Smooth muscle cell (in vitro differentiated cells): ENCODE measurements around the gene PTPN1. TPM values are rescaled to one million over a fixed set of nuclear protein-coding genes. Genes with fewer than 3 reads are reported as not detected.

ENCODE experiments used
- DNase-seq: peaks from one replicate; lab custom pipeline; 2025; ENCODE audit not compliant: unreplicated experiment; lab: John Stamatoyannopoulos, UW
- H2AFZ ChIP-seq: fragments of 200-600 bp; sonication (generic); 2 replicates; pipeline ENCODE4 v1.6.0; 2016; ENCODE audit warnings: antibody characterized with exemption, low read depth, mild to moderate bottlenecking
- H3F3A ChIP-seq: fragments of 200-600 bp; sonication (generic); 2 replicates; pipeline ENCODE4 v1.6.0; 2017; ENCODE audit warnings: antibody characterized with exemption, low read depth
- H3K27ac ChIP-seq: fragments of 200-600 bp; sonication (generic); 2 replicates; pipeline ENCODE4 v1.5.1; 2016; ENCODE audit warnings: low read depth, mild to moderate bottlenecking
- H3K27me3 ChIP-seq: fragments of 200-600 bp; sonication (generic); 2 replicates; pipeline ENCODE4 v1.6.1; 2016; ENCODE audit warnings: low read depth, mild to moderate bottlenecking
- H3K36me3 ChIP-seq: fragments of 200-600 bp; sonication (generic); 2 replicates; pipeline ENCODE4 v1.5.1; 2016; ENCODE audit warnings: low read depth
- H3K4me1 ChIP-seq: fragments of 200-600 bp; sonication (generic); 2 replicates; pipeline ENCODE4 v1.5.1; 2016; ENCODE audit warnings: low read depth
- H3K4me2 ChIP-seq: fragments of 200-600 bp; sonication (generic); 2 replicates; pipeline ENCODE4 v1.6.0; 2016; ENCODE audit warnings: mild to moderate bottlenecking
- H3K4me3 ChIP-seq: fragments of 200-600 bp; sonication (generic); 2 replicates; pipeline ENCODE4 v1.5.1; 2016; ENCODE audit warnings: mild to moderate bottlenecking
- H3K79me2 ChIP-seq: fragments of 200-600 bp; sonication (generic); 2 replicates; pipeline ENCODE4 v1.6.0; 2016; ENCODE audit warnings: low read depth, mild to moderate bottlenecking
- H3K9ac ChIP-seq: fragments of 200-600 bp; sonication (generic); 2 replicates; pipeline ENCODE4 v1.6.0; 2016; ENCODE audit warnings: low read depth
- H3K9me3 ChIP-seq: fragments of 200-600 bp; sonication (generic); replicated peaks from 2 replicates; pipeline ENCODE4 v1.5.1; 2016; ENCODE audit warnings: low read depth
- H4K20me1 ChIP-seq: fragments of 200-600 bp; sonication (generic); 2 replicates; pipeline ENCODE4 v1.6.0; 2016; ENCODE audit warnings: low read depth
- WGBS: methylation state at CpG from one replicate; pipeline ENCODE4 v1.1.7; 2016; ENCODE audit warnings: low lambda C conversion rate; 5-methylcytosine and 5-hydroxymethylcytosine counted together
- polyA plus RNA-seq: library from polyadenylated mRNA; unstranded; fragments of >200 nt; fragmentation: Nextera tagmentation; extraction: Ambion mirVana; gene quantifications from 2 replicates; pipeline ENCODE4 v1.2.1, GENCODE V29; 2016
- total RNA-seq: library from RNA; depleted of rRNA; stranded (reverse); fragments of >200 nt; gene quantifications from 2 replicates; pipeline ENCODE4 v1.2.3, GENCODE V29; 2014
- TF ChIP-seq, protein P1 (sequence below): fragments of 200-600 bp; sonication (generic); IDR thresholded peaks from 2 replicates; pipeline ENCODE4 v1.5.1; 2017; ENCODE audit warnings: borderline replicate concordance, mild to moderate bottlenecking, antibody characterized with exemption; ENCODE audit not compliant: insufficient read depth, poor library complexity, severe bottlenecking

The PTPN1 gene
- total and polyA plus RNA-seq, 2 experiments from 2014 or later: 16.1 to 28.9 TPM

DNA sequence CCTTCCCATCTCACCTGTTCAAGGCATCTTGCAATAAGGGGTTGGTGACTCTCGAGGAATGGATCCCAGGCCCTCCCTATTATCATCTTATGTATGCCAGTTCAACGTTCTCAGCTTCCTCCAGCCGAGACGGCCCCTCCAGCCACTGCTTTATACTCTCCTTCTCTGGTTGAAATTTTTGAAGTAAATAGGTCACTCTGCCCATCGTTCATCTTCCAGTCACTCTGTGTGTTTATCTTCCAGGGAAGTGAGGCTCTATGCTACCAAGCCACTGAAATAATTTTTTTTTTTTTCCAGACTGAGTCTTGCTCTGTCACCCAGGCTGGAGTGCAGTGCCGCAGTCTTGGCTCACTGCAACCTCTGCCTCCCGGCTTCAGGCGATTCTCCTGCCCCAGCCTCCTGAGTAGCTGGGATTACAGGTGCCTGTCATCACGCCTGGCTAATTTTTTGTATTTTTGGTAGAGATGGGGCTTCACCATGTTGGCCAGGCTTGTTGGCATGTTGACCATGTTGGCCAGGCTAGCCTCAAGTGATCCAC is 17.0 kb downstream of the PTPN1 start:
- peaks cover 100% of the 10 kb centered on the region for H3K79me2 ChIP-seq
- 79% methylated on average over 9 of the region's 9 CpGs for WGBS
- H3K36me3 ChIP-seq: no peaks in the 10 kb centered on the region
- no peaks in the 10 kb centered on the region for H3K9me3 ChIP-seq
- no peak for DNase-seq
- H3F3A ChIP-seq: peaks cover 2% of the 10 kb centered on the region
- H3K4me1 ChIP-seq: no peaks in the 10 kb centered on the region
- H3K27me3 ChIP-seq: no peaks in the 10 kb centered on the region
- no peak overlapping the region for H2AFZ ChIP-seq
- no peak overlapping the region for H3K4me3 ChIP-seq
- H3K27ac ChIP-seq: no peak overlapping the region
- peaks cover 100% of the 10 kb centered on the region for H4K20me1 ChIP-seq
- H3K9ac ChIP-seq: no peak overlapping the region
- H3K4me2 ChIP-seq: no peak overlapping the region
- TF ChIP-seq, protein P1, sequence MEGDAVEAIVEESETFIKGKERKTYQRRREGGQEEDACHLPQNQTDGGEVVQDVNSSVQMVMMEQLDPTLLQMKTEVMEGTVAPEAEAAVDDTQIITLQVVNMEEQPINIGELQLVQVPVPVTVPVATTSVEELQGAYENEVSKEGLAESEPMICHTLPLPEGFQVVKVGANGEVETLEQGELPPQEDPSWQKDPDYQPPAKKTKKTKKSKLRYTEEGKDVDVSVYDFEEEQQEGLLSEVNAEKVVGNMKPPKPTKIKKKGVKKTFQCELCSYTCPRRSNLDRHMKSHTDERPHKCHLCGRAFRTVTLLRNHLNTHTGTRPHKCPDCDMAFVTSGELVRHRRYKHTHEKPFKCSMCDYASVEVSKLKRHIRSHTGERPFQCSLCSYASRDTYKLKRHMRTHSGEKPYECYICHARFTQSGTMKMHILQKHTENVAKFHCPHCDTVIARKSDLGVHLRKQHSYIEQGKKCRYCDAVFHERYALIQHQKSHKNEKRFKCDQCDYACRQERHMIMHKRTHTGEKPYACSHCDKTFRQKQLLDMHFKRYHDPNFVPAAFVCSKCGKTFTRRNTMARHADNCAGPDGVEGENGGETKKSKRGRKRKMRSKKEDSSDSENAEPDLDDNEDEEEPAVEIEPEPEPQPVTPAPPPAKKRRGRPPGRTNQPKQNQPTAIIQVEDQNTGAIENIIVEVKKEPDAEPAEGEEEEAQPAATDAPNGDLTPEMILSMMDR: no peak

DNA sequence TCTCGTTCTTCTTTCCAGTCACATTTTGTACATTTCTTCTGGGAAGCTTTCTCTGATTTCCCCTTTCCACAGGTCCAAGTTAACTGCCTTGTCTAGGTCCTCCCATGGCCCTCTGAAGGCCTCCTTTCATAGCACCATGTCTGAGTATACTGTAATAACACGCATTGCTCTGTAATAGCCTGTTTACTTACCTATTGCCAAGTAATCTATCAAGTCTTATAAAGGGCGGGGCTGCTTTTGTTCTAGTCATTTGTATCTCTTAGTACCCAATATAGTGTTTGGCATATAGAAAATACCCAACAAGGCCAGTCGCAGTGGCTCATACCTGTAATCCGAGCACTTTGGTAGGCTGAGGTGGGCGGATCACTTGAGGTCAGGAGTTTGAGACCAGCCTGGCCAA is 17.9 kb downstream of the PTPN1 start:
- Histone ChIP-seq H3K36me3 (no peaks in the 10 kb centered on the region), H3F3A (peaks cover 2% of the 10 kb centered on the region), H4K20me1 (peaks cover 100% of the 10 kb centered on the region), H3K27me3 (no peaks in the 10 kb centered on the region), H3K27ac (no peak overlapping the region), H2AFZ (no peak overlapping the region), H3K4me1 (peaks cover 9% of the 10 kb centered on the region), H3K4me3 (no peak overlapping the region), H3K9me3 (no peaks in the 10 kb centered on the region), H3K79me2 (peaks cover 100% of the 10 kb centered on the region), H3K4me2 (no peak overlapping the region), H3K9ac (no peak overlapping the region)
- TF ChIP-seq, protein P1: no peak
- 97% methylated on average over 6 of the region's 6 CpGs for whole genome bisulfite sequencing
- DNase-seq: no peak

DNA sequence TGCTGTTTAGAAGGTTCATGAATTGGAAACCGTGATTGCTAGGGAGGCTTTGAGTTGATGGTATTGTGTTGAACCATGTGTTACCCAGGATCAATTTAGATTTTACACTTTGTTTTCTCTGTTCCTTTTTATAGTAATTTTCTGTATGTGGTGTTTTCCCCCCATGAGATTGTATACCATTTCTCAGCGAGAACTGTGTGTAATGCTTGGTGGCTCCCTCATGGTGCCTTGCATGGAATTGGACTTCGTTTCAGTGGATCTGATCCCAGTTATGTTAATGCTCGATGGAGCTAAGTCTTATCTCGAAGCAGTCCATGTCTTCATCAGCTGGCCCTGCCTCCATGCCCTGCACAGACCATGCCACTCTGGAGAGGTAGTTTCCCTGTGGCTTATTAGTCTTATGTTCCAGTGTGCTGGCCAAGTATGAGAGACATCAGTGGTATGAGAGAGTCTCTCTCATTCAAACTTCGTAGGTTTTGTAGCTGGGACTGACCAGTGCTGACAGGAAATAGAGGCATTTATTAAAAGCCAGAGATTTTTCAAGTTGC is 18.7 kb downstream of the PTPN1 start:
- DNase-seq: no peak
- Histone ChIP-seq H3K9me3 (no peaks in the 10 kb centered on the region), H3K27me3 (no peaks in the 10 kb centered on the region), H3K9ac (no peak overlapping the region), H3K79me2 (peaks cover 100% of the 10 kb centered on the region), H3K4me1 (peaks cover 14% of the 10 kb centered on the region), H2AFZ (no peak overlapping the region), H4K20me1 (peaks cover 100% of the 10 kb centered on the region), H3K4me3 (no peak overlapping the region), H3K36me3 (no peaks in the 10 kb centered on the region), H3F3A (peaks cover 3% of the 10 kb centered on the region), H3K27ac (no peak overlapping the region), H3K4me2 (no peak overlapping the region)
- whole genome bisulfite sequencing: 68% methylated on average over 6 of the region's 6 CpGs
- TF ChIP-seq, protein P1: no peak

DNA sequence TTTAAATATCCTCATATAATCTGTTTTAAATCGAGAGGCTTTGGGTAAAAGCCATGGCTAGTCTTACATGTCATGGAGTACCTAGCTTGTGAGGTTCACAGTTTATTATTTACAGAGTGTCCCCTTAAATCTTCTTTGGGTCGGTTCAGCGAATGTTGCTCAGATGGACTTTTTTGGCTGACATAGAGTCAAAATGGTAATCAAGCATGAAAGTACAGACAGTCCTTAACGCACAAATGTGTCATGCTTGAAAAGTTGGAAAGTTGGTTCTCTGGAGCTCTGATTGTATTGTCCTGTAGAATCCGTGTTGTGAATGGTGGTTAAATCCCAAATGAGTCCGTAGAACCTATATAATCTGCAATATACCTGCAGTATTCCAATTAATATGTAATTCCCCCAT is 22.0 kb downstream of the PTPN1 start:
- H3F3A ChIP-seq: peaks cover 6% of the 10 kb centered on the region
- TF ChIP-seq, protein P1: no peak
- H3K4me3 ChIP-seq: no peak overlapping the region
- peaks cover 96% of the 10 kb centered on the region for H3K79me2 ChIP-seq
- H3K9ac ChIP-seq: no peak overlapping the region
- no peak overlapping the region for H2AFZ ChIP-seq
- H3K36me3 ChIP-seq: no peaks in the 10 kb centered on the region
- 97% methylated on average over 6 of the region's 6 CpGs for WGBS
- peaks cover 100% of the 10 kb centered on the region for H4K20me1 ChIP-seq
- H3K27me3 ChIP-seq: no peaks in the 10 kb centered on the region
- no peak for DNase-seq
- no peak overlapping the region for H3K27ac ChIP-seq
- no peaks in the 10 kb centered on the region for H3K9me3 ChIP-seq
- no peak overlapping the region for H3K4me2 ChIP-seq
- peaks cover 39% of the 10 kb centered on the region for H3K4me1 ChIP-seq
